Measurements from ENCODE around the gene CAPN9. TPM values are rescaled to one million over a fixed set of nuclear protein-coding genes. Genes with fewer than 3 reads are reported as not detected.
A peak's percentile ranks its signal among the peaks of the same experiment; 100 is the strongest.

CAPN9 gene
- total RNA-seq, 1 donor from 2014 or later, result 8.7 TPM

DNA sequence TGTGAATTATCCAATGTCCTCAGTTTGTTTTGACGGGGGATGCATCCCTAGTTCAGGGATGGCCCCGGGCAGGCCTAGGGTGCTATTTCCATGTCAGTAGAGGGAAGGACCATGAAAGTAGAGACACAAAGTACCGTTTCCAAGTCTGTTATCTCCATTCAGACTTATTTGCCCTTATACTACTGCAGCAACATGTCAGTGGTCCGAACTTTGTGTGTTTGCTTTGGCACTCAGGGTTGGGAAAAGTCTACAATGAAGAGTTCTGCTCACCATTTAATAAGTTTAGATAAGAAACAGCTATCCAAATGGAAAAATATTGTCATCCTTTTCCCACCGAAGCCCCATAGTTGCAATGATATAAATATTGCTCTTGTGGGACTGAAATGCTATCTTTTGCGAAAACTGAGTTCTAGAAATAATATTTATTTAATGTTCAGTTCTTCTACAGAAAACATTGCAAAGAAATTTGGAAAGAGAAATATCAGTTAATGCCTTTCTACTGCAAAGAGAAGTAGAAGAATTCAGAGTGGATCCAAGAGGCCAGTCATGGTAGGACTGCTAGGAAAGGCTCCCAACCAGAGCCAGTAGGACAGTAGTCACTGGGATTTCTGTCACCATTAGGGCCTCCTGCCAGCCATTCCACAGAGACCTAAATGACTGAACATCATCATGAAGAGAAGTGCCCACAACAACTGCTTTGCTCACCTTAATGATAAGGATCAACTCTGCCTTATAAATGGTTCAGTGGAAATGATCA, 21.8 kb upstream of the CAPN9 start:
- Mint-ChIP-seq H3K27me3 (no peaks in the 10 kb centered on the region), H3K9me3 (ENCODE audit: low read depth) (peaks cover 14% of the 10 kb centered on the region), H3K36me3 (ENCODE audit: insufficient read depth) (peaks cover 4% of the 10 kb centered on the region), H3K27ac (no peak overlapping the region), H3K4me3 (ENCODE audit: low read depth) (no peak overlapping the region), H3K4me1 (ENCODE audit: low read depth) (peaks cover 12% of the 10 kb centered on the region)
- no peak for DNase-seq (ENCODE audit: low spot score, unreplicated experiment)
- TF ChIP-seq, protein P1, sequence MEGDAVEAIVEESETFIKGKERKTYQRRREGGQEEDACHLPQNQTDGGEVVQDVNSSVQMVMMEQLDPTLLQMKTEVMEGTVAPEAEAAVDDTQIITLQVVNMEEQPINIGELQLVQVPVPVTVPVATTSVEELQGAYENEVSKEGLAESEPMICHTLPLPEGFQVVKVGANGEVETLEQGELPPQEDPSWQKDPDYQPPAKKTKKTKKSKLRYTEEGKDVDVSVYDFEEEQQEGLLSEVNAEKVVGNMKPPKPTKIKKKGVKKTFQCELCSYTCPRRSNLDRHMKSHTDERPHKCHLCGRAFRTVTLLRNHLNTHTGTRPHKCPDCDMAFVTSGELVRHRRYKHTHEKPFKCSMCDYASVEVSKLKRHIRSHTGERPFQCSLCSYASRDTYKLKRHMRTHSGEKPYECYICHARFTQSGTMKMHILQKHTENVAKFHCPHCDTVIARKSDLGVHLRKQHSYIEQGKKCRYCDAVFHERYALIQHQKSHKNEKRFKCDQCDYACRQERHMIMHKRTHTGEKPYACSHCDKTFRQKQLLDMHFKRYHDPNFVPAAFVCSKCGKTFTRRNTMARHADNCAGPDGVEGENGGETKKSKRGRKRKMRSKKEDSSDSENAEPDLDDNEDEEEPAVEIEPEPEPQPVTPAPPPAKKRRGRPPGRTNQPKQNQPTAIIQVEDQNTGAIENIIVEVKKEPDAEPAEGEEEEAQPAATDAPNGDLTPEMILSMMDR (IDR thresholded peaks at IDR 0.05; ENCODE audit: unreplicated experiment), result no peak

DNA sequence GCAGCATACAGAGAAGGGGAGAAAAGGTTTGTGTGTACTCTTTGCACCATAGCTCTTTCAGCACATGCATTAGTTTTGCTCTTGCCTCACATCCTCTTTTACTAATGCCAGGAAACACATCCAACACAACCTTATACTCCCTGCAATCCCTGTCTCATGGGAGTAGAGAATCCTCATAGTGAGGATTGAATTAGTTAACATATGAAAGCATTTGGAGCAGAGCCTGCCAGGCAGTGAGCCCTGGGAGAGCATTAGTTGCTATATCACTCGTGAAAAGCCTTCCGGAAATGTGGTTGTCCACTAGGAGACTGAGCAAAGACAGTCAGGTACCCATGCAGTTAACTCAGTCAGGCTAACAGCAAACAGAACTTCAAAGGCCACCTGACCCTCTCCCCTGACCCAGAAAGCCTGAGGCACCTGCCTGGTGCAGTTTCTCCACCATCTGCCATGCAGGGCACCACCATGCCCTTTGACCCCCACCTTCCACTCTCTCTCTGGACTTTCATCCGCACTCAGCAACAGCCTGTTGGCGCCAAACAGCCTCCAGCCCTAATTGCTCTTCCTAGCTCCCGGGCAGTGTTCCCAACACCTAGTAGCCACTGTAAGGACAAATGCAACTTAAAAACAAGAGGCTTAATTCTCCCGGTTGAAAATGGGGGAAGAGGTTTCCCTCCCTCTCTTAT, 18.3 kb upstream of the CAPN9 start:
- no peaks in the 10 kb centered on the region for H3K27me3 Mint-ChIP-seq
- DNase-seq (ENCODE audit: low spot score, unreplicated experiment), result no peak
- peak overlapping the region; percentile 66 for H3K27ac Mint-ChIP-seq
- H3K4me3 Mint-ChIP-seq (ENCODE audit: low read depth), result no peak overlapping the region
- peaks cover 17% of the 10 kb centered on the region for H3K4me1 Mint-ChIP-seq (ENCODE audit: low read depth)
- TF ChIP-seq, protein P1 (IDR thresholded peaks at IDR 0.05; ENCODE audit: unreplicated experiment), result no peak
- no peaks in the 10 kb centered on the region for H3K36me3 Mint-ChIP-seq (ENCODE audit: insufficient read depth)
- H3K9me3 Mint-ChIP-seq (ENCODE audit: low read depth), result peaks cover 2% of the 10 kb centered on the region

DNA sequence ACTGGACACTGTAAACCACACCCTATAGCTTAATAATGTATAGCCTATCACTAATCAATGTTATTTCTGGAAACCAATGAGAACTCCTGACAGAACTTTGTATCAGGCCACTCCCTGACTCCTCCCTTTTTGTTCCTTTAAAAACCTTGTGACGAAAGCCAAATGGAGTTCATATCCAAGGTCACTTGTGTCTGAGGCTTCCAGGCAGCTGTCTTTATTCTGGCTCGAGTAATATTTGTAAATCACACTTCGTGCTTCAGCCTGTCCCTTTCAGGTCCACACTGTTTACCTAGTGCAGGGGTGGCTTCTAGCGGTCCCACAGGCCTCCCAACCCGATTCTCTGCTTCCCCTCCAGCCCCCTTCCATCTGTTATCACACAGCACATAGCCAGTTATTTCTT, 16.2 kb upstream of the CAPN9 start:
- no peak overlapping the region for H3K27ac Mint-ChIP-seq
- TF ChIP-seq, protein P1 (IDR thresholded peaks at IDR 0.05; ENCODE audit: unreplicated experiment), result no peak

DNA sequence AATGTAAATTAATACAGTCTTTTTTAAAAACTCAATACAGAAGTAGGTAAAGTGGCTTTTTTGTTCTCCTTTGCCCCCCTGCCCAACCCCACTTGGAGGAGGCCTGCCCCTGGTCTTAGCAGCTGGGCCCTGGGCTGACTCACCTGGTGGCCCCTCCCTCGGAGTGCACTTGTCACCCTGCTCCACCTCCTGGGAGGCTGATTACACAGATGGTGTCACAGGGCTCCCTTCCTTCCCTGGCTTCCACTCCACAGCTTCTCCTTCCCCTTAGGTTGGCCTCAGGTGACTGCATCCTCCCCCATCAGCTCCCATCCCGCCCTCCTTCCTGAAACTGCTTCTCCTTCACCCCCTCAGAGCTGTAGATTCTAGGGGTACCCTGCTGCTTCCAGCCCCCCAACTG, 11.7 kb upstream of the CAPN9 start:
- Mint-ChIP-seq H3K9me3 (ENCODE audit: low read depth) (peaks cover 6% of the 10 kb centered on the region), H3K27me3 (no peaks in the 10 kb centered on the region), H3K36me3 (ENCODE audit: insufficient read depth) (peaks cover 1% of the 10 kb centered on the region), H3K4me1 (ENCODE audit: low read depth) (peaks cover 11% of the 10 kb centered on the region), H3K27ac (no peak overlapping the region), H3K4me3 (ENCODE audit: low read depth) (no peak overlapping the region)
- TF ChIP-seq, protein P1 (IDR thresholded peaks at IDR 0.05; ENCODE audit: unreplicated experiment), result no peak
- no peak for DNase-seq (ENCODE audit: low spot score, unreplicated experiment)

More for the DNA sequence above, 16.2 kb upstream of the CAPN9 start:
- Mint-ChIP-seq H3K9me3 (ENCODE audit: low read depth) (peaks cover 2% of the 10 kb centered on the region), H3K27me3 (no peaks in the 10 kb centered on the region), H3K4me3 (ENCODE audit: low read depth) (no peak overlapping the region), H3K4me1 (ENCODE audit: low read depth) (peaks cover 19% of the 10 kb centered on the region), H3K36me3 (ENCODE audit: insufficient read depth) (no peaks in the 10 kb centered on the region)
- no peak for DNase-seq (ENCODE audit: low spot score, unreplicated experiment)

DNA sequence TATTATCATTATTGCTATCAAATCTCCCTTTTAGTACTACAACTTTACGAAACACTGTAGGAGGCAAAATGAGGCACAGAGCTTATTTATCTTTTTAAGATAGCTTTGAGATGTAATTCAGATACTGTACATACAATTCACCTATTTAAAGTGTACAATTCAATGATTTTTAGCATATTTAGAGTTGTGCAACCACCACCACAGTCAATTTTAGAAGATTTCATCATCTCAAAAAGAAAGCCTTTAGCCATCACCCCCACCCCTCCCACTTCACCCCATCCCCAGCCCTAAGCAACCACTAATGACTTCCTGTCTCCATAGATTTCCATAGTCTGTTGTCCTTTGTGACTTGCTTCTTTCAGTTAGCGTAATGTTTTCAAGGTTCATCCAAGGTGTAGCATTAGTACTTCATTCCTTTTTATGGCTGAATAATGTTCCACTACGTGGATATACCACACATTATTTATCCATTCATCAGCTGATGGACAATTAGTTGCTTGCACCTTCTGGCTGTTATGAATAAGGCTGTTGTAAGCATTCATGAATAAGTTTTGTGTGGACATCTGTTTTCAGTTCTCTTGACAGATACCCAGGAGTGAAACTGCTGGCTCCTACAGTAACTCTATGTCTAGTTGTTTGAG, 9.4 kb upstream of the CAPN9 start:
- peaks cover 8% of the 10 kb centered on the region for H3K4me1 Mint-ChIP-seq (ENCODE audit: low read depth)
- H3K27ac Mint-ChIP-seq, result no peak overlapping the region
- no peak overlapping the region for H3K4me3 Mint-ChIP-seq (ENCODE audit: low read depth)
- peaks cover 1% of the 10 kb centered on the region for H3K36me3 Mint-ChIP-seq (ENCODE audit: insufficient read depth)
- DNase-seq (ENCODE audit: low spot score, unreplicated experiment), result no peak
- no peaks in the 10 kb centered on the region for H3K27me3 Mint-ChIP-seq
- peaks cover 6% of the 10 kb centered on the region for H3K9me3 Mint-ChIP-seq (ENCODE audit: low read depth)
- TF ChIP-seq, protein P1 (IDR thresholded peaks at IDR 0.05; ENCODE audit: unreplicated experiment), result no peak
